ENCODE measurements around the gene ANKRD18A. TPM values are rescaled to one million over a fixed set of nuclear protein-coding genes. Genes with fewer than 3 reads are reported as not detected.
"Not testable (repeated sequence)": the region's sequence is repeated elsewhere in the genome, so short reads cannot be mapped to it uniquely, and the experiment has no call there.

Gene ANKRD18A
- total RNA-seq, 4 donors from 2014 or later, result 1.4 to 72.3 (median 4.7) TPM

- WGBS, 2 donors, result 26 to 32% methylated on average over 20 to 26 of the region's 30 CpGs
- TF ChIP-seq POLR2A (IDR thresholded peaks at IDR 0.05), result no peak
- no peak for TF ChIP-seq CTCF (IDR thresholded peaks at IDR 0.05)
- intact Hi-C loops (cut with DNase I; ENCODE audit: low total_unique reads), result no loop called here
- DNase-seq (ENCODE audit: low spot score in 2 of 2), result no peak
- H3K4me3 ChIP-seq (ENCODE audit: low read depth, poor library complexity, severe bottlenecking), result no peak overlapping the region
These were observed 1.9 kb upstream of the ANKRD18A start for GRCh38 chr9:38622288-38622674.

- no peak for DNase-seq (ENCODE audit: low spot score in 2 of 2)
- WGBS, 2 donors, result 0 to 1% methylated on average over 20 to 50 of the region's 67 CpGs
- intact Hi-C loops (cut with DNase I; ENCODE audit: low total_unique reads), result no loop called here
- no peak overlapping the region for H3K4me3 ChIP-seq (ENCODE audit: low read depth, poor library complexity, severe bottlenecking)
- TF ChIP-seq POLR2A (IDR thresholded peaks at IDR 0.05), result no peak
- no peak for TF ChIP-seq CTCF (IDR thresholded peaks at IDR 0.05)
These were observed 1.3 kb upstream of the ANKRD18A start for GRCh38 chr9:38621434-38622287.

- intact Hi-C loops (cut with DNase I; ENCODE audit: low total_unique reads), result no loop called here
- WGBS, 2 donors, result 2 to 4% methylated on average over 29 to 54 of the region's 58 CpGs
- TF ChIP-seq CTCF (IDR thresholded peaks at IDR 0.05) (no peak), POLR2A (IDR thresholded peaks at IDR 0.05) (no peak)
- no peak for DNase-seq (ENCODE audit: low spot score in 2 of 2)
- peak overlapping the region; percentile 19 for H3K4me3 ChIP-seq (ENCODE audit: low read depth, poor library complexity, severe bottlenecking)
These were observed 594 bp downstream of the ANKRD18A start for GRCh38 chr9:38619556-38620447.

- DNase-seq (ENCODE audit: low spot score in 2 of 2); intact Hi-C loops (cut with DNase I; ENCODE audit: low total_unique reads); H3K4me3 ChIP-seq (ENCODE audit: low read depth, poor library complexity, severe bottlenecking): not testable (repeated sequence)
- WGBS, 2 donors, result 63 to 80% methylated on average over 2 of the region's 2 CpGs
These were observed 22.2 kb downstream of the ANKRD18A start for GRCh38 chr9:38598029-38598745.

GRCh38 chr9:38595117-38595516 is 25.3 kb downstream of the ANKRD18A start:
- H3K4me3 ChIP-seq (ENCODE audit: low read depth, poor library complexity, severe bottlenecking); intact Hi-C loops (cut with DNase I; ENCODE audit: low total_unique reads); DNase-seq (ENCODE audit: low spot score in 2 of 2): not testable (repeated sequence)
- 72 to 77% methylated on average over 3 of the region's 3 CpGs for WGBS, 2 donors

- DNase-seq (ENCODE audit: low spot score in 2 of 2); intact Hi-C loops (cut with DNase I; ENCODE audit: low total_unique reads); H3K4me3 ChIP-seq (ENCODE audit: low read depth, poor library complexity, severe bottlenecking): not testable (repeated sequence)
- 45 to 51% methylated on average over 9 of the region's 9 CpGs for WGBS, 2 donors
These were observed 28.9 kb downstream of the ANKRD18A start for GRCh38 chr9:38591346-38592063.

GRCh38 chr9:38583765-38584164 is 36.6 kb downstream of the ANKRD18A start:
- WGBS, 2 donors, result 56 to 78% methylated on average over 3 of the region's 3 CpGs
- H3K4me3 ChIP-seq (ENCODE audit: low read depth, poor library complexity, severe bottlenecking); intact Hi-C loops (cut with DNase I; ENCODE audit: low total_unique reads); DNase-seq (ENCODE audit: low spot score in 2 of 2): not testable (repeated sequence)

GRCh38 chr9:38580112-38580511 is 40.3 kb downstream of the ANKRD18A start:
- DNase-seq (ENCODE audit: low spot score in 2 of 2); intact Hi-C loops (cut with DNase I; ENCODE audit: low total_unique reads); H3K4me3 ChIP-seq (ENCODE audit: low read depth, poor library complexity, severe bottlenecking): not testable (repeated sequence)
- 89 to 94% methylated on average over 3 of the region's 3 CpGs for WGBS, 2 donors

GRCh38 chr9:38576181-38576580 is 44.2 kb downstream of the ANKRD18A start:
- intact Hi-C loops (cut with DNase I; ENCODE audit: low total_unique reads), result not testable (repeated sequence)
- 43 to 44% methylated on average over 1 of the region's 1 CpG for WGBS, 2 donors

GRCh38 chr9:38566048-38566447 is 54.3 kb downstream of the ANKRD18A start:
- intact Hi-C loops (cut with DNase I; ENCODE audit: low total_unique reads); H3K4me3 ChIP-seq (ENCODE audit: low read depth, poor library complexity, severe bottlenecking); DNase-seq (ENCODE audit: low spot score in 2 of 2): not testable (repeated sequence)
- 89 to 100% methylated on average over 1 of the region's 1 CpG for WGBS, 2 donors

More at GRCh38 chr9:38576181-38576580, 44.2 kb downstream of the ANKRD18A start:
- not testable (repeated sequence) for DNase-seq (ENCODE audit: low spot score in 2 of 2); H3K4me3 ChIP-seq (ENCODE audit: low read depth, poor library complexity, severe bottlenecking)
